ENCODE data around the gene PSIP1. TPM values are rescaled to one million over a fixed set of nuclear protein-coding genes. Genes with fewer than 3 reads are reported as not detected.

PSIP1 gene
- total RNA-seq, 1 donor, result 38.4 TPM

DNA sequence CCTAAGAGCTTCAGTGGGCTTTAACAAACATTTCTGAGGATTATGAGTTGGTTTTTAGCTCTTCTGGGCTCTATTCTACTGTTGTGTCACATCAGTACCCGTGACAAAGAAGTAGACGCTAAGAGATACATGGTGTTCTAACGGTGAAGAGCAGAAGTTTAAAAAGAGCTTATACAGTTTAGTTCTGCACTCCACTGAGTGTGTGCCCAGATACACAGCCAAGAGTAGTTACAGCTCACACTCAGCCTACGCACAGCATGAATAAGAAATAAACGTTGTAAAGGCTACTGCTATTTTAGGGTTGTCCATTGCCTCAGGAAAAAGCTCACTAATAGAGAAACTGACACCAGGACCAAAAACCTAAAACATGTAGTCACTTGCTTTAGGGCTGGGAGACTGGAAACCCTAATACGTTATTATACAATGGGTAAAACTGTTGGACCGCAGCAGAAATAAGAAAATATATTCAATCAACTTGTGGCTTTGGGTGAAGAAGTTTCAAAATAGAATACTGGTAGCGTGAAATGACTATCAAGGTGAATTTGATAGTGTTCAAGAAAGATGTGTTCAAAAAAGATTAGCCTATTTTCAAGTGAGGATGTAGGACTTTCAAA, 34.7 kb downstream of the PSIP1 start:
- no peak for DNase-seq (ENCODE audit: low read depth)
- TF ChIP-seq, protein P1, sequence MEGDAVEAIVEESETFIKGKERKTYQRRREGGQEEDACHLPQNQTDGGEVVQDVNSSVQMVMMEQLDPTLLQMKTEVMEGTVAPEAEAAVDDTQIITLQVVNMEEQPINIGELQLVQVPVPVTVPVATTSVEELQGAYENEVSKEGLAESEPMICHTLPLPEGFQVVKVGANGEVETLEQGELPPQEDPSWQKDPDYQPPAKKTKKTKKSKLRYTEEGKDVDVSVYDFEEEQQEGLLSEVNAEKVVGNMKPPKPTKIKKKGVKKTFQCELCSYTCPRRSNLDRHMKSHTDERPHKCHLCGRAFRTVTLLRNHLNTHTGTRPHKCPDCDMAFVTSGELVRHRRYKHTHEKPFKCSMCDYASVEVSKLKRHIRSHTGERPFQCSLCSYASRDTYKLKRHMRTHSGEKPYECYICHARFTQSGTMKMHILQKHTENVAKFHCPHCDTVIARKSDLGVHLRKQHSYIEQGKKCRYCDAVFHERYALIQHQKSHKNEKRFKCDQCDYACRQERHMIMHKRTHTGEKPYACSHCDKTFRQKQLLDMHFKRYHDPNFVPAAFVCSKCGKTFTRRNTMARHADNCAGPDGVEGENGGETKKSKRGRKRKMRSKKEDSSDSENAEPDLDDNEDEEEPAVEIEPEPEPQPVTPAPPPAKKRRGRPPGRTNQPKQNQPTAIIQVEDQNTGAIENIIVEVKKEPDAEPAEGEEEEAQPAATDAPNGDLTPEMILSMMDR (IDR thresholded peaks at IDR 0.05; ENCODE audit: insufficient read depth, low read depth, low read length), result no peak
- H3K4me3 ChIP-seq (ENCODE audit: low read depth, low read length), result no peak overlapping the region

DNA sequence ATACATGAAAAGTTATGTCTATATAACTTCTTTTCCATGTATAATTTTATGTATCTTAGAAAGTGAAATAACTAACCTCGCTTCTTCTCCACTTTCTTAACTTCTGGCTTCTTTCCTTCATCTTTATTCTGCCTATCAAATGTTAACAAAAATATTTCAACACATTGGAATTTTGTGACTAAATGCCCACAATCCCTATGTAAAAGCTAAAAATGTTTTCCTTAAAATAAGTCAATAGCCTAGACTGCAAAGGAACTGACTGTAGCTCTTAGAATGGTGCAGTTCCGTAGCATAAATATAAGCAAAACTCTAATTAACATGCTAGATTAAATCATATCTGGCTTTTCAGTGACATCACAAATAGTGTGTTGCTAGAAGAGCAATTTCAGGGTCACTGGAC, 40.9 kb downstream of the PSIP1 start:
- DNase-seq (ENCODE audit: low read depth), result no peak
- TF ChIP-seq, protein P1 (IDR thresholded peaks at IDR 0.05; ENCODE audit: insufficient read depth, low read depth, low read length), result no peak
- H3K4me3 ChIP-seq (ENCODE audit: low read depth, low read length), result no peak overlapping the region

DNA sequence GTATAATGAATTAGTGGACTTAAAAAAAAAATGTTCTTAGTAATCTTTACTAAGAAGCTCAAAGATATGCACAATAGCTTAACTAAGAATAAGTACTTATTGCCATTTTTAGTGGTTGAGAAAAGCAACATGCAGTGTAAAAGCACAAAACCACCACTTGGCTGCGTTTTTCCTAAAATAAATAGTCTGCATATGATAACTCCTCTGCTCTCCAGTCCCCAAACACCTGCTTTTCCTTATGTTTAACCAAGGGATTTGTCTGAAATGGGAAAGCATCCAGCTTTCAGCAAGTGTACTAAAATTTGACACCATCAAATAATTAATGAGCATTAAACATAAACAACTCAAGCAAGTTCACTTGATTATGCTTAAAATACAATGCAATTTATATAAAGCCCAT, 41.4 kb downstream of the PSIP1 start:
- DNase-seq (ENCODE audit: low read depth), result peak; percentile 16
- TF ChIP-seq, protein P1 (IDR thresholded peaks at IDR 0.05; ENCODE audit: insufficient read depth, low read depth, low read length), result no peak
- no peak overlapping the region for H3K4me3 ChIP-seq (ENCODE audit: low read depth, low read length)

DNA sequence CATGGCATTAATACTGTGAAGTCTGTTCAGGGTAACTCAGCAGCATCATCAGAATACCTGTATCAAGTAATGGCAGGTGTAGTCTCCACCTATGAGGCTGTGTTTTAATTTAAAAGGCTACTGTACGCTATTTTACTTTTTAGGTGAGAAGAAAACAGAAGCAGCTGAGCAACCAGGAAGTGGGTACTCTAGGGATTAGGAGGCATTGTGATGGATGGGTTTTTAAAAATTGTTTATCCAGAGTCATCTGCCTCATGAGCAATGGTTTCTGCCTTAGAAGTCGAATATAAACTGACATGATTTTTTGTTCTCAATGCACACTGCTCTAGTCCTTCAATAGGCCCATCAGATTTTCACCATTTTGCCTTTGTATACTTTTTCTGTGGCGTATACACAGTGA, 42.6 kb downstream of the PSIP1 start:
- H3K4me3 ChIP-seq (ENCODE audit: low read depth, low read length), result no peak overlapping the region
- TF ChIP-seq, protein P1 (IDR thresholded peaks at IDR 0.05; ENCODE audit: insufficient read depth, low read depth, low read length), result no peak
- DNase-seq (ENCODE audit: low read depth), result peak; percentile 12

DNA sequence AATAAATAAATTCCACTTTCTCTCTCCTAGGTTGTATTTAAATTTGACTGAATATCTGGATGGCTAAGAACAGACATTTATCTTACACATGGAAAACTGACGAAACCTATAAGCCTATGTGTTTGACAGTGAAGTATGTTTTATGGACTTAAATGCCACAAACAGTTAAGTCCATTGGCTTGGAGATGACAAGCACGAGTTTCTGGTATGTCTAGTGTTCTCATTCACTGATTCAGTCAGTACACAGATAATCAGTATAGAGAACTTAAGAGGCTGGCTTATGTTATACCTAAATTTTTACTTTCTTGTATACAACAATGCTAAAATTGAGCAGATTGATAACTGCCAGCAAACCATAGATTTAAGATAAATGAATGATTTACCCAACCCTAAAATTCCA, 49.2 kb downstream of the PSIP1 start:
- no peak for DNase-seq (ENCODE audit: low read depth)
- TF ChIP-seq, protein P1 (IDR thresholded peaks at IDR 0.05; ENCODE audit: insufficient read depth, low read depth, low read length), result no peak
- H3K4me3 ChIP-seq (ENCODE audit: low read depth, low read length), result no peak overlapping the region

DNA sequence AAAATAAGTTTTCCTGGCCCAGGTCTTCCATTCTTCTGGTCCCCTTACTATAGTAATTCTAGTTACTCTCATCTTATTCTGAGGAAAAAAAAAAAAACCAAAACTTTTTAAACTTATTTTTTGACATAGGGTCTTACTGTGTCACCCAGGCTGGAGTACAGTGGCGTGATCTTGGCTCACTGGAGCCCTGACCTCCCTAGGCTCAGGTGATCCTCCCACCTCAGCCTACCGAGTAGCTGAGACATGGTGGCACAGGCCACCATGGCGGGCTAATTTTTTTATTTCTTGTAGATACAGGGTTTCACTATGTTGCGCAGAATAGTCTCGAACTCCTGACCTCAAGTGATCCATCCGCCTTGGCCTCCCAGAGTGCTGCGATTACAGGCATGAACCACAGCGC, 49.7 kb downstream of the PSIP1 start:
- DNase-seq (ENCODE audit: low read depth), result no peak
- TF ChIP-seq, protein P1 (IDR thresholded peaks at IDR 0.05; ENCODE audit: insufficient read depth, low read depth, low read length), result no peak
- H3K4me3 ChIP-seq (ENCODE audit: low read depth, low read length), result no peak overlapping the region

DNA sequence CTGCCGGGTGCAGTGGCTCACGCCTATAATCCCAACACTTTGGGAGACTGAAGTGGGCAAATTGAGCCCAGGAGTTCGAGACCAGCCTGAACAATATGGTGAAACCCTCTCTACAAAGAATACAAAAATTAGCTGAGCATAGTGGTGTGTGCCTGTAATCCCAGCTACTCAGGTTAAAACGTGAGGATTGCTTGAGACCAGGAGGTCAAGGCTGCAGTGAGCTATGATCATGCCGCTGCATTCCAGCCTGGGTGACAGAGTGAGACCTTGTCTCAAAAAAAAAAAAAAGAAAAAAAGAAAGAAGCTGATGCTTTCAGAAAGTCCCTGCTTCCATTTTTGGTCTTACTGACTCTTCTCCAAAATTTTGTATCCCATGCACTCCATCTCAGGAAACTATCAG, 56.8 kb downstream of the PSIP1 start:
- no peak overlapping the region for H3K4me3 ChIP-seq (ENCODE audit: low read depth, low read length)
- TF ChIP-seq, protein P1 (IDR thresholded peaks at IDR 0.05; ENCODE audit: insufficient read depth, low read depth, low read length), result no peak
- no peak for DNase-seq (ENCODE audit: low read depth)

All from fibroblast of villous mesenchyme (primary cell).